KOPT-K1 (cell line): ENCODE measurements around the gene OR52E4.

Experiments used
- H3K27ac ChIP-seq: fragments of 200-600 bp; sonication (generic); 2 replicates; pipeline ENCODE4 v1.5.1; 2016; ENCODE audit warnings: antibody characterized with exemption, mild to moderate bottlenecking, low read depth, low read length; ENCODE audit not compliant: poor library complexity, severe bottlenecking
- H3K36me3 ChIP-seq: fragments of 200-600 bp; sonication (generic); 2 replicates; pipeline ENCODE4 v1.5.1; 2017; ENCODE audit warnings: antibody characterized with exemption, mild to moderate bottlenecking, low read length, moderate library complexity; ENCODE audit not compliant: insufficient read depth
- H3K9me3 ChIP-seq: fragments of 200-600 bp; sonication (generic); 2 replicates; pipeline ENCODE4 v1.5.1; 2017; ENCODE audit warnings: antibody characterized with exemption, low read length, mild to moderate bottlenecking; ENCODE audit not compliant: insufficient read depth, poor library complexity, severe bottlenecking

The OR52E4 gene

GRCh38 chr11:5899534-5899933, 19.1 kb downstream of the OR52E4 start:
- H3K9me3 ChIP-seq, result no peaks in the 10 kb centered on the region
- no peak overlapping the region for H3K27ac ChIP-seq
- H3K36me3 ChIP-seq, result no peaks in the 10 kb centered on the region

- no peaks in the 10 kb centered on the region for H3K36me3 ChIP-seq
- no peak overlapping the region for H3K27ac ChIP-seq
- no peaks in the 10 kb centered on the region for H3K9me3 ChIP-seq
Measured at GRCh38 chr11:5910540-5910939, 30.1 kb downstream of the OR52E4 start.

GRCh38 chr11:5922749-5923426, 42.5 kb downstream of the OR52E4 start:
- H3K36me3 ChIP-seq, result no peaks in the 10 kb centered on the region

GRCh38 chr11:5923427-5923776, 43.0 kb downstream of the OR52E4 start:
- Histone ChIP-seq H3K27ac (no peak overlapping the region), H3K36me3 (no peaks in the 10 kb centered on the region), H3K9me3 (no peaks in the 10 kb centered on the region)

More at GRCh38 chr11:5922749-5923426, 42.5 kb downstream of the OR52E4 start:
- Histone ChIP-seq H3K27ac (no peak overlapping the region), H3K9me3 (no peaks in the 10 kb centered on the region)

- H3K36me3 ChIP-seq, result no peaks in the 10 kb centered on the region
- no peaks in the 10 kb centered on the region for H3K9me3 ChIP-seq
- no peak overlapping the region for H3K27ac ChIP-seq
Measured at GRCh38 chr11:5923794-5924193, 43.4 kb downstream of the OR52E4 start.

GRCh38 chr11:5928271-5928670, 47.8 kb downstream of the OR52E4 start:
- Histone ChIP-seq H3K9me3 (peaks cover 5% of the 10 kb centered on the region), H3K27ac (no peak overlapping the region), H3K36me3 (no peaks in the 10 kb centered on the region)

- H3K27ac ChIP-seq, result no peak overlapping the region
- H3K36me3 ChIP-seq, result no peaks in the 10 kb centered on the region
- peaks cover 5% of the 10 kb centered on the region for H3K9me3 ChIP-seq
Measured at GRCh38 chr11:5928811-5929210, 48.4 kb downstream of the OR52E4 start.

- peaks cover 5% of the 10 kb centered on the region for H3K9me3 ChIP-seq
- H3K27ac ChIP-seq, result no peak overlapping the region
- H3K36me3 ChIP-seq, result no peaks in the 10 kb centered on the region
Measured at GRCh38 chr11:5929571-5930368, 49.3 kb downstream of the OR52E4 start.

- Histone ChIP-seq H3K27ac (no peak overlapping the region), H3K36me3 (no peaks in the 10 kb centered on the region), H3K9me3 (peaks cover 5% of the 10 kb centered on the region)
Measured at GRCh38 chr11:5930614-5931013, 50.2 kb downstream of the OR52E4 start.

GRCh38 chr11:5931061-5931460, 50.6 kb downstream of the OR52E4 start:
- H3K27ac ChIP-seq, result no peak overlapping the region
- peaks cover 5% of the 10 kb centered on the region for H3K9me3 ChIP-seq
- H3K36me3 ChIP-seq, result no peaks in the 10 kb centered on the region

GRCh38 chr11:5932671-5933070, 52.2 kb downstream of the OR52E4 start:
- no peaks in the 10 kb centered on the region for H3K36me3 ChIP-seq
- H3K27ac ChIP-seq, result no peak overlapping the region
- H3K9me3 ChIP-seq, result peaks cover 5% of the 10 kb centered on the region

- H3K9me3 ChIP-seq, result peaks cover 5% of the 10 kb centered on the region
- H3K36me3 ChIP-seq, result no peaks in the 10 kb centered on the region
- no peak overlapping the region for H3K27ac ChIP-seq
Measured at GRCh38 chr11:5933116-5933515, 52.7 kb downstream of the OR52E4 start.
